SK-N-MC (cell line): Measurements from ENCODE around the gene HSPA1A.

Source experiments
- EZH2 ChIP-seq: fragments of 200-600 bp; sonication (generic); IDR thresholded peaks from one replicate; pipeline ENCODE4 v1.6.1; 2017; ENCODE audit warnings: antibody characterized with exemption
- FOXP2 ChIP-seq: optimal IDR thresholded peaks from 2 replicates; pipeline ENCODE3; 2011; ENCODE audit warnings: mild to moderate bottlenecking, moderate library complexity; ENCODE audit not compliant: insufficient read depth; ENCODE audit errors: extremely low read length, control extremely low read depth
- POLR2AphosphoS5 ChIP-seq: IDR thresholded peaks from 2 replicates; pipeline ENCODE4 v1.6.1; 2012; ENCODE audit warnings: mild to moderate bottlenecking, low read depth, low read length, borderline replicate concordance

DNA sequence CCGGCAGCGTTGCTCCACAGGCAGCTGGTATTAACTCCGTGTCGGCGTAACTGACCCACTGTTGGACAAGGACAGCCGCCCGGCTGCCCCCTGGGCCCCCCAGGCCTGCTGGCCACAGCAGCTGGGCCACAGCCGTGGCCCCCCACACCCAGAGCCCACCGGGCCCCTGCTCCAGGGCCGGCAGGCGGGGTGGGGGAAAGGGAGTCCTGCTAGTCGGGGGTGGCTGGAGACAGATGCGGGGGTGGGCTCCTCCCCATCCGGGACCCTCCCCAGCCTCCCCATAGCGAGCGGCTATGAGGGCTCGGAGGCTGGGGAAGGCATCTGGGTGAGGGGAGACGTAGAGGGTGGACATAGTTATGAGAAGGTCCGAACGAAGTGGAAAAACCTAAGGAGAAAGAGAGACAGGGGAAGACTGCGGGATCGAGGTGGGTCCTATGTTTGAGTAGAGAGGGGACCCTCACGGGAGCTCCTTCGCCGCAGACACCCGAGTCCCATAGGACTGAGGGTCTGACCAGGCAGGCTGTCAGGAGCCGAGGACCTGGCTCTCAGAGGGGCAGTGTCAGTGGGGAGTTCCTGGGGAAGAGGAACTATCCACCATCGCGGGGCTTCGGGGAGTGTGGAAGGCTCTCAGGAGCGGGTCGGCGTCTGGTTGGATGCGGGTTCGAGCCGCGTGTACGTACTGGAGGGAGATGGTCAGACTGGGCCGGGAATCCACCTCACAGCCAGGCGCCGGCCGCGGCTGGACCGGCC, 20.3 kb upstream of the HSPA1A start:
- TF ChIP-seq FOXP2, result no peak
- 0 out of 2 replicates have a peak, but pooled peaks have one; percentile 10 for TF ChIP-seq POLR2AphosphoS5
- TF ChIP-seq EZH2, result no peak
